SU-DHL-6 (cell line): ENCODE results near the gene ZNF541.

Experiments
- H2AFZ ChIP-seq: fragments of 200-600 bp; sonication (generic); 2 replicates; pipeline ENCODE4 v1.6.1; 2014; ENCODE audit warnings: low read depth, mild to moderate bottlenecking, moderate library complexity, mixed read lengths, antibody characterized with exemption, low read length; ENCODE audit not compliant: severe bottlenecking
- H3F3A ChIP-seq: fragments of 200-600 bp; shearing (Covaris generic); 2 replicates; pipeline ENCODE4 v1.6.0; 2016; ENCODE audit warnings: antibody characterized with exemption, mild to moderate bottlenecking; ENCODE audit not compliant: insufficient read depth
- H3K27ac ChIP-seq: fragments of 200-600 bp; sonication (generic); 2 replicates; pipeline ENCODE4 v1.5.1; 2016; ENCODE audit warnings: low read depth, mild to moderate bottlenecking, low read length, moderate library complexity, mixed read lengths
- H3K27me3 ChIP-seq: fragments of 200-600 bp; sonication (generic), shearing (Covaris generic); 2 replicates; pipeline ENCODE4 v1.6.0; 2014; ENCODE audit warnings: mild to moderate bottlenecking, low read length
- H3K36me3 ChIP-seq: fragments of 200-600 bp; sonication (generic); 2 replicates; pipeline ENCODE4 v1.6.1; 2014; ENCODE audit warnings: mild to moderate bottlenecking, low read length, mixed read lengths
- H3K4me2 ChIP-seq: fragments of 300-600, 200-600 bp; shearing (Covaris generic), sonication (generic); 2 replicates; pipeline ENCODE4 v1.6.0; 2014; ENCODE audit warnings: low read length, low read depth, mild to moderate bottlenecking; ENCODE audit not compliant: poor library complexity, severe bottlenecking
- H3K4me3 ChIP-seq: fragments of 200-600 bp; sonication (generic); 2 replicates; pipeline ENCODE4 v1.5.1; 2014; ENCODE audit warnings: antibody characterized with exemption, low read length, mild to moderate bottlenecking, mixed read lengths; ENCODE audit not compliant: insufficient read depth, poor library complexity, severe bottlenecking
- H3K79me2 ChIP-seq: fragments of 200-600 bp; sonication (generic); 2 replicates; pipeline ENCODE4 v1.6.1; 2014; ENCODE audit warnings: mild to moderate bottlenecking, low read length, moderate library complexity; ENCODE audit not compliant: insufficient read depth
- H3K9ac ChIP-seq: fragments of 200-600 bp; sonication (generic); 2 replicates; pipeline ENCODE4 v1.7.0; 2014; ENCODE audit warnings: mild to moderate bottlenecking, low read length
- H3K9me2 ChIP-seq: fragments of 200-600 bp; sonication (generic); replicated peaks from 2 replicates; pipeline ENCODE4 v1.6.1; 2014; ENCODE audit warnings: low read length; ENCODE audit not compliant: insufficient read depth
- H3K9me3 ChIP-seq: fragments of 200-600 bp; sonication (generic); 2 replicates; pipeline ENCODE4 v1.6.1; 2014; ENCODE audit warnings: low read length, mixed read lengths; ENCODE audit not compliant: insufficient read depth
- H4K20me1 ChIP-seq: fragments of 200-600 bp; sonication (generic); 2 replicates; pipeline ENCODE4 v1.6.1; 2014; ENCODE audit warnings: low read depth, mild to moderate bottlenecking, antibody characterized with exemption, low read length, moderate library complexity, mixed read lengths
- EZH2phosphoT487 ChIP-seq: fragments of 200-600 bp; sonication (generic), shearing (Covaris generic); conservative IDR thresholded peaks from 2 replicates; pipeline ENCODE4 v1.6.1; 2018; ENCODE audit warnings: mild to moderate bottlenecking, antibody characterized with exemption, low read length, moderate library complexity, mixed read lengths
- TF ChIP-seq, protein P1 (sequence below): fragments of 200-600 bp; sonication (generic); IDR thresholded peaks from one replicate; pipeline ENCODE4 v1.5.1; 2017; ENCODE audit warnings: antibody characterized with exemption, mild to moderate bottlenecking, low read length, moderate library complexity; ENCODE audit not compliant: insufficient read depth, poor library complexity, severe bottlenecking

Gene ZNF541

DNA sequence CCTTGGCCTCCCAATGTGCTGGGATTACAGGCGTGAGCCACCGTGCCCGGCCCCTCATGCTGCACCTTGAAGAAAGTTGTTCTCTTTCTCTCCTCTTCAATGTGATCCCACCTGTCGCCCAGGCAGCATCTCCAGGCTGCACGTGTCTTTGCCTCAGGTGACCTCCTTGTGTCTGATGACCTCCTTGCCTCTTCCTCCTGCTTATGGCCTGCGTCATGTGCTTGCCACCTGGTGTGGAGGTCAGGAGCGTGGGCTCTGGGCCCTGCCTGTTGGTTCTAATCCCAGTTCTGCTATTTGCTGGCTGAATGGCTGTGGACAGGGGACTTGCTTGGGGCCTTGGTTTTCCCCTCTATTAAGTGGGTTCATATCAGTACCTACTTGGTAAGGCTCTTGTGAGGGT lies 42.3 kb upstream of the ZNF541 start:
- Histone ChIP-seq H3K9ac (no peak overlapping the region), H3K27ac (no peak overlapping the region), H4K20me1 (no peaks in the 10 kb centered on the region), H3K36me3 (no peaks in the 10 kb centered on the region), H3K9me3 (no peaks in the 10 kb centered on the region), H2AFZ (no peak overlapping the region), H3F3A (no peaks in the 10 kb centered on the region), H3K4me3 (no peak overlapping the region), H3K4me2 (no peak overlapping the region), H3K27me3 (no peaks in the 10 kb centered on the region), H3K9me2 (no peaks in the 10 kb centered on the region), H3K79me2 (peaks cover 61% of the 10 kb centered on the region)
- TF ChIP-seq, protein P1, sequence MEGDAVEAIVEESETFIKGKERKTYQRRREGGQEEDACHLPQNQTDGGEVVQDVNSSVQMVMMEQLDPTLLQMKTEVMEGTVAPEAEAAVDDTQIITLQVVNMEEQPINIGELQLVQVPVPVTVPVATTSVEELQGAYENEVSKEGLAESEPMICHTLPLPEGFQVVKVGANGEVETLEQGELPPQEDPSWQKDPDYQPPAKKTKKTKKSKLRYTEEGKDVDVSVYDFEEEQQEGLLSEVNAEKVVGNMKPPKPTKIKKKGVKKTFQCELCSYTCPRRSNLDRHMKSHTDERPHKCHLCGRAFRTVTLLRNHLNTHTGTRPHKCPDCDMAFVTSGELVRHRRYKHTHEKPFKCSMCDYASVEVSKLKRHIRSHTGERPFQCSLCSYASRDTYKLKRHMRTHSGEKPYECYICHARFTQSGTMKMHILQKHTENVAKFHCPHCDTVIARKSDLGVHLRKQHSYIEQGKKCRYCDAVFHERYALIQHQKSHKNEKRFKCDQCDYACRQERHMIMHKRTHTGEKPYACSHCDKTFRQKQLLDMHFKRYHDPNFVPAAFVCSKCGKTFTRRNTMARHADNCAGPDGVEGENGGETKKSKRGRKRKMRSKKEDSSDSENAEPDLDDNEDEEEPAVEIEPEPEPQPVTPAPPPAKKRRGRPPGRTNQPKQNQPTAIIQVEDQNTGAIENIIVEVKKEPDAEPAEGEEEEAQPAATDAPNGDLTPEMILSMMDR, result no peak
- TF ChIP-seq EZH2phosphoT487, result no peak

DNA sequence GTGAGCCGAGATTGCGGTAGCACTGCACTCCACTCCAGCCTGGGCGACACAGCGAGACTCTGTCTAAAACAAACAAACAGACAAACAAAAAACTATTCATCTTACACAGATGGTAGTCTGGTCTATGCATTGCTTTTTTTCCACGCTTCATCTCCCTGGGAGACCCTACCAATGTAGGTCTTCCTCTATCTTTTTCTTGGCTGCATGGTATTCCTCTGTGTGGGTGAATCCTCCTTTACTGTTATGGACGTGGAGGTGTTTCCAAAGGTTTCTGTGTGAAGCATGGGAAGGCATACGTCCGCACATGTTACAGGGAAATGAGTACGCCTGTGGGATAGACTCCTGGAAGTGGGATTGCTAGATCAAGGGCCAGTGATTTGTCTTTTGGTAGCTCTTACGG lies 41.6 kb upstream of the ZNF541 start:
- no peaks in the 10 kb centered on the region for H3K9me2 ChIP-seq
- peaks cover 61% of the 10 kb centered on the region for H3K79me2 ChIP-seq
- TF ChIP-seq, protein P1, result no peak
- no peak for TF ChIP-seq EZH2phosphoT487
- no peak overlapping the region for H2AFZ ChIP-seq
- no peak overlapping the region for H3K4me2 ChIP-seq
- H3K9me3 ChIP-seq, result no peaks in the 10 kb centered on the region
- no peaks in the 10 kb centered on the region for H4K20me1 ChIP-seq
- H3K27me3 ChIP-seq, result no peaks in the 10 kb centered on the region
- H3K27ac ChIP-seq, result no peak overlapping the region
- H3F3A ChIP-seq, result no peaks in the 10 kb centered on the region
- H3K9ac ChIP-seq, result no peak overlapping the region
- no peak overlapping the region for H3K4me3 ChIP-seq
- H3K36me3 ChIP-seq, result no peaks in the 10 kb centered on the region

- no peaks in the 10 kb centered on the region for H3K9me2 ChIP-seq
- no peak overlapping the region for H3K4me3 ChIP-seq
- H3K27ac ChIP-seq, result no peak overlapping the region
Measured at GRCh38 chr19:47614021-47614295, 41.0 kb upstream of the ZNF541 start.

More at GRCh38 chr19:47614021-47614295, 41.0 kb upstream of the ZNF541 start:
- no peak overlapping the region for H3K4me2 ChIP-seq
- H3K9me3 ChIP-seq, result no peaks in the 10 kb centered on the region
- H2AFZ ChIP-seq, result no peak overlapping the region
- H3K79me2 ChIP-seq, result peaks cover 65% of the 10 kb centered on the region
- H3K27me3 ChIP-seq, result no peaks in the 10 kb centered on the region
- H4K20me1 ChIP-seq, result no peaks in the 10 kb centered on the region
- no peaks in the 10 kb centered on the region for H3K36me3 ChIP-seq
- no peaks in the 10 kb centered on the region for H3F3A ChIP-seq
- TF ChIP-seq EZH2phosphoT487, result no peak
- TF ChIP-seq, protein P1, result no peak
- no peak overlapping the region for H3K9ac ChIP-seq
